Uterus (tissue), 4 donors: ENCODE data around the gene NCAPG2. TPM values are rescaled to one million over a fixed set of nuclear protein-coding genes. Genes with fewer than 3 reads are reported as not detected.
"Not testable (repeated sequence)": the region's sequence is repeated elsewhere in the genome, so short reads cannot be mapped to it uniquely, and the experiment has no call there.

Experiments used
- DNase-seq, 2 donors: peaks; one replicate each; pipeline ENCODE4 v3.0.0-alpha.2; 2019 to 2020
- H3K27ac ChIP-seq, 2 donors: fragments of 200-600 bp; sonication (generic); 1 replicate in 1 of 2; 2 replicates in 1 of 2; pipeline ENCODE4 v1.5.1; 2016 to 2018
- H3K27me3 ChIP-seq, 2 donors: fragments of 200-600 bp; sonication (generic); one replicate each; pipeline ENCODE4 v1.5.1; 2018 to 2019; ENCODE audit warnings: control low read depth in 1 of 2
- H3K36me3 ChIP-seq, 2 donors: fragments of 200-600 bp; sonication (generic); one replicate each; pipeline ENCODE4 v1.5.1; 2019; ENCODE audit warnings: control low read depth in 1 of 2
- H3K4me1 ChIP-seq, 2 donors: fragments of 200-600 bp; sonication (generic); one replicate each; pipeline ENCODE4 v1.5.1; 2018 to 2019; ENCODE audit warnings: control low read depth in 1 of 2
- H3K4me3 ChIP-seq, 2 donors: fragments of 200-600 bp; sonication (generic); 1 replicate in 1 of 2; 2 replicates in 1 of 2; pipeline ENCODE4 v1.5.1; 2018 to 2019; ENCODE audit warnings: mild to moderate bottlenecking in 1 of 2
- H3K9me3 ChIP-seq, 2 donors: fragments of 200-600 bp; sonication (generic); one replicate each; pipeline ENCODE4 v1.5.1; 2019; ENCODE audit warnings: control low read depth in 1 of 2
- POLR2A ChIP-seq, 2 donors: fragments of 450-650 bp; IDR thresholded peaks; one replicate each; pipeline ENCODE4 v1.6.1; 2016; ENCODE audit warnings: antibody characterized with exemption in 2 of 2, mild to moderate bottlenecking in 1 of 2, moderate library complexity in 1 of 2
- intact Hi-C: fragments of 100-400 bp; cut with DNase I; formaldehyde crosslinking; loops from one replicate; pipeline ENCODE4 v1.15.1; 2023; ENCODE audit warnings: low total_unique reads
- total RNA-seq, 4 donors: library from RNA; depleted of rRNA in 3 of 4; stranded (reverse); fragments of >200 nt in 3 of 4; gene quantifications; one replicate each; pipeline versions ENCODE4 v1.1.0 to v1.2.4, GENCODE V29; 2014 to 2023
- TF ChIP-seq, protein P1 (sequence below), 4 experiments: fragments of 200-600 bp in 2 of 4; fragments of 450-650 bp in 2 of 4; sonication (generic) in 2 of 4; IDR thresholded peaks; one replicate each; pipeline ENCODE4 v1.5.1; 2016 to 2019; ENCODE audit warnings: antibody characterized with exemption in 4 of 4, mild to moderate bottlenecking in 2 of 4, moderate library complexity in 1 of 4
- donor health status: DM: yes; HTN: yes; CAD: no.

The NCAPG2 gene
- total RNA-seq, 4 donors from 2014 or later, result 0.51 to 36.0 (median 7.8) TPM

GRCh38 chr7:158672975-158673374 is 31.6 kb downstream of the NCAPG2 start:
- Histone ChIP-seq H3K36me3 (no peaks in the 10 kb centered on the region), H3K4me3 (no peak overlapping the region), H3K9me3 (no peaks in the 10 kb centered on the region), H3K4me1 (no peaks in the 10 kb centered on the region), H3K27me3 (no peaks in the 10 kb centered on the region), H3K27ac (no peak overlapping the region)
- intact Hi-C loops, result no loop called here
- TF ChIP-seq POLR2A (IDR thresholded peaks at IDR 0.05), result no peak
- TF ChIP-seq, protein P1, sequence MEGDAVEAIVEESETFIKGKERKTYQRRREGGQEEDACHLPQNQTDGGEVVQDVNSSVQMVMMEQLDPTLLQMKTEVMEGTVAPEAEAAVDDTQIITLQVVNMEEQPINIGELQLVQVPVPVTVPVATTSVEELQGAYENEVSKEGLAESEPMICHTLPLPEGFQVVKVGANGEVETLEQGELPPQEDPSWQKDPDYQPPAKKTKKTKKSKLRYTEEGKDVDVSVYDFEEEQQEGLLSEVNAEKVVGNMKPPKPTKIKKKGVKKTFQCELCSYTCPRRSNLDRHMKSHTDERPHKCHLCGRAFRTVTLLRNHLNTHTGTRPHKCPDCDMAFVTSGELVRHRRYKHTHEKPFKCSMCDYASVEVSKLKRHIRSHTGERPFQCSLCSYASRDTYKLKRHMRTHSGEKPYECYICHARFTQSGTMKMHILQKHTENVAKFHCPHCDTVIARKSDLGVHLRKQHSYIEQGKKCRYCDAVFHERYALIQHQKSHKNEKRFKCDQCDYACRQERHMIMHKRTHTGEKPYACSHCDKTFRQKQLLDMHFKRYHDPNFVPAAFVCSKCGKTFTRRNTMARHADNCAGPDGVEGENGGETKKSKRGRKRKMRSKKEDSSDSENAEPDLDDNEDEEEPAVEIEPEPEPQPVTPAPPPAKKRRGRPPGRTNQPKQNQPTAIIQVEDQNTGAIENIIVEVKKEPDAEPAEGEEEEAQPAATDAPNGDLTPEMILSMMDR (IDR thresholded peaks at IDR 0.05), result no peak
- no peak for DNase-seq

GRCh38 chr7:158668086-158668485 is 36.5 kb downstream of the NCAPG2 start:
- H3K4me3 ChIP-seq, H3K9me3 ChIP-seq, H3K36me3 ChIP-seq, H3K4me1 ChIP-seq, H3K27ac ChIP-seq, H3K27me3 ChIP-seq, DNase-seq, intact Hi-C loops: not testable (repeated sequence)

DNA sequence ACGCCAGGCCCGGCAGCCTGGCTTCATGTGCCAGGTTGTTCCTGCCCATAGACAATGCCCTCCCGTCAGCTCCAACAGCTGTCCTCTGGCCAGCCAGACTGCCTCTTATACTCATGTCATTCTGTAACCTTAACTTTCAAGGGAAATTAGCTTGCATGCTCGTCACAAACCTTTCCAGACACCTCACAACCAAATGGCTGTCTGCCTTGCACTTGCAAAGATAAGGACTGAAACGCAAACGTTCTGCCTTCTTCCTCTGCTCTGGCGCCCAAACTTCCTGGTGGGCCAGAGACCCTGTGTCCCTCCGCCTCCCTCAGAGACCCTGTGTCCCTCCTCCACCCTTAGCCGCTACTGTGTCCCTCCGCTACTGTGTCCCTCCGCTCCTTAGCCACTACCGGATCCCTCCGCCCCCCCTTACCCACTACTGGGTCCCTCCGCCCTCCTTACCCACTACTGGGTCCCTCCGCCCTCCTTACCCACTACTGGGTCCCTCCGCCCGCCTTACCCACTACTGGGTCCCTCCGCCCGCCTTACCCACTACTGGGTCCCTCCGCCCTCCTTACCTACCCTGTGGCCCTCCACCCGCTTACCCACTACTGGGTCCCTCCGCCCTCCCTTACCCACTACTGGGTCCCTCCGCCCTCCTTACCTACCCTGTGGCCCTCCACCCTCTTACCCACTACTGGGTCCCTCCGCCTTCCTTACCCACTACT is 37.5 kb downstream of the NCAPG2 start:
- DNase-seq, H3K27ac ChIP-seq, H3K9me3 ChIP-seq, H3K27me3 ChIP-seq, H3K4me1 ChIP-seq, intact Hi-C loops, H3K4me3 ChIP-seq, H3K36me3 ChIP-seq: not testable (repeated sequence)

- Histone ChIP-seq H3K27ac (no peak overlapping the region), H3K9me3 (no peaks in the 10 kb centered on the region), H3K27me3 (no peaks in the 10 kb centered on the region), H3K4me1 (no peaks in the 10 kb centered on the region), H3K4me3 (no peak overlapping the region), H3K36me3 (no peaks in the 10 kb centered on the region)
- TF ChIP-seq, protein P1 (IDR thresholded peaks at IDR 0.05), result no peak
- intact Hi-C loops, result no loop called here
- no peak for DNase-seq
Measured at GRCh38 chr7:158666401-158666800, 38.2 kb downstream of the NCAPG2 start.

GRCh38 chr7:158664406-158664805 is 40.2 kb downstream of the NCAPG2 start:
- intact Hi-C loops, result no loop called here
- no peak for TF ChIP-seq POLR2A (IDR thresholded peaks at IDR 0.05)
- TF ChIP-seq, protein P1 (IDR thresholded peaks at IDR 0.05), result no peak

GRCh38 chr7:158663428-158663741 is 41.2 kb downstream of the NCAPG2 start:
- intact Hi-C loops, result no loop called here
- H3K27me3 ChIP-seq, result no peaks in the 10 kb centered on the region
- DNase-seq, result no peak
- H3K9me3 ChIP-seq, result no peaks in the 10 kb centered on the region
- H3K4me1 ChIP-seq, result no peaks in the 10 kb centered on the region
- H3K27ac ChIP-seq, result no peak overlapping the region
- TF ChIP-seq, protein P1 (IDR thresholded peaks at IDR 0.05), result no peak
- TF ChIP-seq POLR2A (IDR thresholded peaks at IDR 0.05), result no peak
- H3K4me3 ChIP-seq, result no peak overlapping the region
- no peaks in the 10 kb centered on the region for H3K36me3 ChIP-seq

More at GRCh38 chr7:158664406-158664805, 40.2 kb downstream of the NCAPG2 start:
- H3K4me3 ChIP-seq, result no peak overlapping the region
- H3K36me3 ChIP-seq, result no peaks in the 10 kb centered on the region
- no peaks in the 10 kb centered on the region for H3K9me3 ChIP-seq
- H3K27me3 ChIP-seq, result no peaks in the 10 kb centered on the region
- H3K27ac ChIP-seq, result no peak overlapping the region
- H3K4me1 ChIP-seq, result no peaks in the 10 kb centered on the region
- no peak for DNase-seq
